ENCODE results near the gene PRAMEF14. TPM values are rescaled to one million over a fixed set of nuclear protein-coding genes. Genes with fewer than 3 reads are reported as not detected.
"Not testable (repeated sequence)": the region's sequence is repeated elsewhere in the genome, so short reads cannot be mapped to it uniquely, and the experiment has no call there.

Gene PRAMEF14
- total RNA-seq (ENCODE audit: low replicate concordance): not detected in 2 replicates

GRCh38 chr1:13347034-13347433, at the start of gene PRAMEF14:
TSS of gene PRAMEF14 (minus strand) at chr1:13347134. CDS start at chr1:13345314, 1,820 bp downstream.
- not testable (repeated sequence) for H4K20me1 ChIP-seq (ENCODE audit: low read depth); H3K9ac ChIP-seq; H3F3A ChIP-seq (ENCODE audit: low read depth); H2AFZ ChIP-seq (replicated peaks); H3K4me2 ChIP-seq; H3K36me3 Mint-ChIP-seq; H3K36me3 ChIP-seq; DNase-seq (ENCODE audit: low spot score); H3K79me2 ChIP-seq (ENCODE audit: low read depth); H3K4me1 ChIP-seq; H3K27ac Mint-ChIP-seq; H3K27ac ChIP-seq; H3K27me3 ChIP-seq; H3K9me3 ChIP-seq (ENCODE audit: low read depth); H3K27me3 Mint-ChIP-seq (ENCODE audit: insufficient read depth, low read depth); H3K4me3 ChIP-seq; H3K4me3 Mint-ChIP-seq; H3K9me3 Mint-ChIP-seq; H3K4me1 Mint-ChIP-seq

- H3K79me2 ChIP-seq (ENCODE audit: low read depth); H2AFZ ChIP-seq (replicated peaks); H3K36me3 Mint-ChIP-seq; H3K9ac ChIP-seq; H3K4me3 ChIP-seq; H3K4me1 ChIP-seq; H3K27ac ChIP-seq; H3K27me3 Mint-ChIP-seq (ENCODE audit: insufficient read depth, low read depth); H4K20me1 ChIP-seq (ENCODE audit: low read depth); DNase-seq (ENCODE audit: low spot score); H3K27me3 ChIP-seq; H3K27ac Mint-ChIP-seq; H3K36me3 ChIP-seq; H3F3A ChIP-seq (ENCODE audit: low read depth); H3K9me3 Mint-ChIP-seq; H3K4me1 Mint-ChIP-seq; H3K4me2 ChIP-seq; H3K4me3 Mint-ChIP-seq: not testable (repeated sequence)
- peaks cover 11% of the 10 kb centered on the region for H3K9me3 ChIP-seq (ENCODE audit: low read depth)
Measured at GRCh38 chr1:13395311-13395710, 48.4 kb upstream of the PRAMEF14 start.

- H4K20me1 ChIP-seq (ENCODE audit: low read depth); H3K27ac Mint-ChIP-seq; H3K36me3 Mint-ChIP-seq; H3K4me3 ChIP-seq; H2AFZ ChIP-seq (replicated peaks); H3K27me3 ChIP-seq; DNase-seq (ENCODE audit: low spot score); H3K4me3 Mint-ChIP-seq; H3K4me2 ChIP-seq; H3K27ac ChIP-seq; H3K79me2 ChIP-seq (ENCODE audit: low read depth); H3K9me3 Mint-ChIP-seq; H3K4me1 ChIP-seq; H3K27me3 Mint-ChIP-seq (ENCODE audit: insufficient read depth, low read depth); H3K36me3 ChIP-seq; H3K4me1 Mint-ChIP-seq; H3K9ac ChIP-seq; H3F3A ChIP-seq (ENCODE audit: low read depth): not testable (repeated sequence)
- peaks cover 11% of the 10 kb centered on the region for H3K9me3 ChIP-seq (ENCODE audit: low read depth)
Measured at GRCh38 chr1:13394761-13395160, 47.8 kb upstream of the PRAMEF14 start.

- H2AFZ ChIP-seq (replicated peaks); H3K4me2 ChIP-seq; H3K9me3 Mint-ChIP-seq; DNase-seq (ENCODE audit: low spot score); H3K4me3 ChIP-seq; H3F3A ChIP-seq (ENCODE audit: low read depth); H3K27me3 ChIP-seq; H3K4me3 Mint-ChIP-seq; H4K20me1 ChIP-seq (ENCODE audit: low read depth); H3K27ac Mint-ChIP-seq; H3K36me3 ChIP-seq; H3K4me1 Mint-ChIP-seq; H3K36me3 Mint-ChIP-seq; H3K79me2 ChIP-seq (ENCODE audit: low read depth); H3K27me3 Mint-ChIP-seq (ENCODE audit: insufficient read depth, low read depth); H3K9ac ChIP-seq; H3K27ac ChIP-seq; H3K4me1 ChIP-seq: not testable (repeated sequence)
- peaks cover 11% of the 10 kb centered on the region for H3K9me3 ChIP-seq (ENCODE audit: low read depth)
Measured at GRCh38 chr1:13393004-13393403, 46.1 kb upstream of the PRAMEF14 start.

- not testable (repeated sequence) for H3F3A ChIP-seq (ENCODE audit: low read depth); H3K27me3 Mint-ChIP-seq (ENCODE audit: insufficient read depth, low read depth); H3K4me1 Mint-ChIP-seq; H3K79me2 ChIP-seq (ENCODE audit: low read depth); H3K27ac Mint-ChIP-seq; H3K9ac ChIP-seq; H3K4me1 ChIP-seq; H3K36me3 ChIP-seq; H3K4me3 ChIP-seq; DNase-seq (ENCODE audit: low spot score); H3K27me3 ChIP-seq; H4K20me1 ChIP-seq (ENCODE audit: low read depth); H3K27ac ChIP-seq; H3K36me3 Mint-ChIP-seq; H3K4me2 ChIP-seq; H3K9me3 ChIP-seq (ENCODE audit: low read depth); H3K9me3 Mint-ChIP-seq; H2AFZ ChIP-seq (replicated peaks); H3K4me3 Mint-ChIP-seq
Measured at GRCh38 chr1:13389332-13389731, 42.4 kb upstream of the PRAMEF14 start, which contains the start of gene PRAMEF17. TSS of gene PRAMEF17 (plus strand) at chr1:13389632. CDS start at chr1:13389658, 26 bp downstream.

- not testable (repeated sequence) for DNase-seq (ENCODE audit: low spot score); H3K4me2 ChIP-seq; H3K9ac ChIP-seq; H3F3A ChIP-seq (ENCODE audit: low read depth); H3K4me1 Mint-ChIP-seq; H3K36me3 Mint-ChIP-seq; H3K36me3 ChIP-seq; H3K9me3 ChIP-seq (ENCODE audit: low read depth); H3K27ac ChIP-seq; H3K27me3 Mint-ChIP-seq (ENCODE audit: insufficient read depth, low read depth); H3K79me2 ChIP-seq (ENCODE audit: low read depth); H3K27ac Mint-ChIP-seq; H3K4me1 ChIP-seq; H3K27me3 ChIP-seq; H4K20me1 ChIP-seq (ENCODE audit: low read depth); H2AFZ ChIP-seq (replicated peaks); H3K4me3 Mint-ChIP-seq; H3K4me3 ChIP-seq
- peaks cover 12% of the 10 kb centered on the region for H3K9me3 Mint-ChIP-seq
Measured at GRCh38 chr1:13380380-13380779, 33.4 kb upstream of the PRAMEF14 start.

GRCh38 chr1:13378983-13379382, 32.0 kb upstream of the PRAMEF14 start:
- H3K36me3 ChIP-seq; H3K27me3 ChIP-seq; H3K4me1 ChIP-seq; H3K36me3 Mint-ChIP-seq; H3K27me3 Mint-ChIP-seq (ENCODE audit: insufficient read depth, low read depth); H3K4me3 Mint-ChIP-seq; H3K9ac ChIP-seq; H3F3A ChIP-seq (ENCODE audit: low read depth); H3K4me2 ChIP-seq; H4K20me1 ChIP-seq (ENCODE audit: low read depth); H2AFZ ChIP-seq (replicated peaks); H3K4me3 ChIP-seq; H3K27ac ChIP-seq; H3K79me2 ChIP-seq (ENCODE audit: low read depth); H3K27ac Mint-ChIP-seq; H3K9me3 ChIP-seq (ENCODE audit: low read depth); DNase-seq (ENCODE audit: low spot score); H3K4me1 Mint-ChIP-seq: not testable (repeated sequence)
- peaks cover 14% of the 10 kb centered on the region for H3K9me3 Mint-ChIP-seq

- H2AFZ ChIP-seq (replicated peaks); H3K9me3 ChIP-seq (ENCODE audit: low read depth); H3K9ac ChIP-seq; H3F3A ChIP-seq (ENCODE audit: low read depth); H4K20me1 ChIP-seq (ENCODE audit: low read depth); H3K4me3 ChIP-seq; H3K27me3 Mint-ChIP-seq (ENCODE audit: insufficient read depth, low read depth); H3K4me3 Mint-ChIP-seq; H3K36me3 ChIP-seq; H3K4me1 ChIP-seq; DNase-seq (ENCODE audit: low spot score); H3K79me2 ChIP-seq (ENCODE audit: low read depth); H3K27ac ChIP-seq; H3K27me3 ChIP-seq; H3K36me3 Mint-ChIP-seq; H3K4me1 Mint-ChIP-seq; H3K4me2 ChIP-seq; H3K27ac Mint-ChIP-seq; H3K9me3 Mint-ChIP-seq: not testable (repeated sequence)
Measured at GRCh38 chr1:13368544-13368943, 21.6 kb upstream of the PRAMEF14 start.
